ENCODE measurements around the gene CNGB1.
"Not testable (repeated sequence)": the region's sequence is repeated elsewhere in the genome, so short reads cannot be mapped to it uniquely, and the experiment has no call there.

CNGB1 gene

DNA sequence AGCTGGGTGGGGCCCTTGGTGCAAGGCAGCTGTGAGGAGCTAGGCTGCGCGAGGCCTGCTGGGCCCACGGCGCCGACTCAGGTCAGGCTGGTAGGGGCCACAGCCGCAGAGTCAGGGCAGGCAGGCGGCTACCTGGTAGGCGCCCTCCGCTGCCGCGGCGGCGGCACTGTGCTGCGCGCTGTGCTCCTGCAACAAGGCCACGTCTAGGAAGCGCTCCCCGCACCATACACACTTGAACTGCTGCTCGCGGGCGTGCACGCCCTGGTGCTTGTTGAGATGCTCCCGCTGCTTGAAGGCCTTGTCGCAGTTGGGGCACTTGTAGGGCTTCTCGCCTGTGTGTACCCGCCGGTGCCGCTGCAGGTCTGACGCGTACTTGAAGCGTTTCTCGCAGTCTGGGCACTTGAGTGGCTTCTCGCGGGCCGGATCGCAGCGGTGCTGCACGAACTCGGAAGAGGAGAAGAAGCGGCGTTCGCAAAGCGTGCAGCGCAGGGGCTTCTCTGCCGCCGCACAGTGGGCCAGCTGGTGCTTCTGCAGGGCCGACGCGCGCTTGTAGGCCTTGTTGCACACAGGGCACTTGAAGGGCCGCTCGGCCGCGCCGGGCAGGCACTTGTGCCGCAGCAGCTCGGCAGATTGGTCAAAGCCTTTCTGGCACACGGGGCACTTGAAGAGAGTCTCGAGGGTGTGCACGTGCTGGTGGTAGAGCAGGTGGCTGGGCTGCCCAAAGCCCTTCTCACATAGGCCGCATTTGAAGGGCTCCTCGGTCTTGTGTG, 25.7 kb upstream of the CNGB1 start:
- DNase-seq = no peak

DNA sequence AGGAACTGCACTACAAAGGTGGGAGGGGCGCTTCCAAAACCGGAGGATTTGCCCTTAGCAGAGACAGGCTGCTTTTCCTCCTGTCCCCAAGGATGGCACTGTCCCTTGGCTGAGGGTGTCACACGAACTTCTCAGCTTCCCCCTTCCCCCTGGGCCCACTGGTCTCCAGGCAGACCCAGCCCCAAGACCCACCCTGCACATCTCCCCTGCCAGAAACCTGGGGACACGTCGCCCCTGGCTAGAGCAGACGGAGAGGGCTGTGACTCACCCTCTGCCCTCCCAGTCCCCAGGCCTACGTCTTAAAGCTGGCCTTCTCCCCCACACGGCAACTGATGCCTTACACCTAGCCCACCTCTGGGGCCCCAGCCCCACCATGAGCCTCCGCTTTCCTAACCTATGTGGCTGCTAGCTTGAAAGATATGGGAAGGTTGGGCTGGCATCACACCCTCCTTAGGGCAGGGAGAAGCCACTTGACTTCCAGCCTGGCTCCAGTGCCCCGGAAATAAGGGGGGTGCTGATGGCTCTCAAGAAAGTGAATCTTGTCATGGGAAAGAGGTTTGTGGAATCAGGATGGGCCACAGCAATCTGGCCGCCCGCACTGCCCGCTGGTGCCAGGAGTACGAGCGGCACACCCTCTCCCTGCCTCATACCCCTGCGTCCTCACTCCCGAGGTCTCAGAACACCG, 24.9 kb upstream of the CNGB1 start:
- no peak for DNase-seq

DNA sequence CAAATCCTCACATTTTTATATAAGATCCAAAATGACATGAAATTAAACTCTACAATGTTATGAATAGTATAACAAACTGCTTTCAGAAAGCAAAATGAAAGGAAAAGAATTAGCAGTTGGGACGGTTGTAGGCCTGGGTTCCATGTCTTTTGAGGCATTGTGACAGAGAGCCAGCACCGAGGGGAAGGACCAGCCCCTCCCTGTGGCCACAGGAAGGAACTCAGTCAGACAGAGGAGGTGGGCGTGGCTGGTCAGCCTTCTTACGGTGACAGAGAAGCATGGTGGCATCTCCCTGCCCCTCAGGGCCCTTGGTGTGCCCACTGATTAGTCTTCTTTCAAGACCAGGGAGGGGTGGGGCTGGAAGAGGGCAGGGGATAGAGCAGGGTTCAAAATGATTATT, 23.9 kb upstream of the CNGB1 start:
- peak; percentile 44 to 56 for DNase-seq

DNA sequence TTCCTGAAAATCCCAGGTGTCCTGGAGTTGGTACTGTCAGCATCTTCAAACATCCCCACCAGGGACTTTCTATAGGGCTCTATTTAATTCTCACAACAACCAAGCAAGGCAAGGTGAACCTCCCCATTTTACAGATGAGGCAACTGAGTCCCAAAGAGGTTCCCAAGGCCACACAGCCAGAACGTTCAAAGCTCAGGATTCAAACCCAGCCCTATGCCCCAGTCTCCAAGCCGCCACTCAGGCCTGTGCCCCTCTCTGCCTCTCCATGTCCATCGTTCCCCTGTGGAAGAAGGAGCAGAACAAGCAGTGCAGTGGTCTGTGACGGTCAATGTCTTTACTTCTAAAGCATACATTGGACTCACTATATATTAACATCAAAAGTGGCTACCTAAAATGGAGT, 23.4 kb upstream of the CNGB1 start:
- DNase-seq = no peak

DNA sequence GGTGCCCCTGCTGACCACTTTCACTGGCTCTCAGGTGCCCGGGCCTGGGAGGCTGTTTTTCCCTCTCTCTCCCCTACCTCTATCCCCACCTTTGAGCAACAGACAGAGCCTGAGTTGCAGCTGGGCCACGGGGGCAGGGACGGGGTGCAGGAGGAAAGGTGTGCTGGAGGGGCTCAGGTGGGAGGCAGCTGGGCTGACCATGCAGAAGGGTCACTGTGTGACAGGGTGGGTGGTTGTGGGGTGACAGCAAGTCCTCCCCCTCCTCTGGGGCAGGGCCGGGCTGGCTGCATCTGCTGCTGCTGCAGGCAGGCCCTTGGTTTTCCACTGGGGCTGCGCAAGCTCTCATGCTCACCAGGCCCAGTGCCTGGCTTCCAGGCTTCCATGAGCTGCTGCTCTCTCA, 23.0 kb upstream of the CNGB1 start:
- no peak for DNase-seq

DNA sequence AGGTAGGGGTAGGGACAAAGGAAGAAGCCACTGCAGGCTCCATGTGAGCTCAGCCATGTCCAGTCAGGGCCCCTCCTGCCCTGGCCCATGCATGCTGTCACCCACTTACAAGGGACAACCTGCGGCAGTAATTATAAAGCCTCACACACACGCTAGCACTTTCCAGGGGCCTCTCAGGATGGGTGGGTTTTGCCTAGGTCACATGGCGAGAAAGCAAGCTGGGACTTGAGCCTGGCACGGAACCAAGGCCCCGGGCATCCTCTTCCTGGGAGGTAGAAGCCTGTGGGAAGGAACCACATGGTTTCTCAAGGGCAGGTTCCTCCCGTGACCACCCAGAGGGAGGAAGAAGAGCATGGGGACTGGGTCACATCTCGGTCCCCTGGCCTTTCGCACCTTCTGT, 22.5 kb upstream of the CNGB1 start:
- DNase-seq = no peak

DNA sequence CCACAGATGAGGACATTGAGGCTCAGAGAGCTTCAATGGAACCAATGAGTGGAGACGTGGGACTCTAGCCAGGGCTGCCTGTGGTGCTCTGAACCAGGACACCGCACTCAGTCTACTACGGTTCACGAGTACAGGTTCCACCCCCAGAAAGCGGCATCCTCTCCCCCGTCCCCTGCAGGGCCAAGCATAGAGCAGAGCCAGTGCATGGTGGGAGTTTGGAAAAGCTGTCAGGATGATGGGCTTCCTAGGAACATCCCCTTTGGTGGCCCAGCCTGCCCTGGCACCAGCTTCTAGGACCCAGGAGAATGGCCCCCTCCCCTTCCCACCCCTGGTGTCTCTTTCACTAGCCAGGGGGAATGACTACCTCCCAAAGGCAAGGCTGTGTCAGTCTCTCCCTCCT, 21.2 kb upstream of the CNGB1 start:
- DNase-seq = no peak

DNA sequence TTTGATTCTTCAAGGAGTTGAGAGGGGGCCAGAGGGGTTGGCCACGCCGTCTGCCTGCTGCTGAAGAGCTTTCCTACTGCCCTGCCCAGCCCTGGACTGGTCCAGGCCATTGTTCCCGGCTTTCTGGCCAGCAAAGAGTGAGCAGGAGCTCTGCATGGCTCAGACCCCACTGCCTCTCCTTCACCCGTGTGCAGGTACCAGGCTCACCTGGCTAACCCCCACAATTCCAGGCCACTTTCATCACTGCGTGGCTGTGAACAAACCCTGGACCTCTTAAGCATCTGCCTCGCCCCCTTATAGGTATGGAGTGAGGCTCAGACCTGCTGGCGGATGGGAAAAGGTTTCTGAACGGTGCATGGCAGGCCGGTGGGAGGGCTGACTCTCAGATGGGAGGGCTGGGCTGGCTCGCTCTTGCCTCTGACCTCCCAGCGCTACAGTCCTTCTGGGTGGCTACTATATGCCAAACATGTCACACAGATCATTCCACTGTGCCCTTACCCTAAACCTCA, 20.7 kb upstream of the CNGB1 start:
- no peak for DNase-seq

DNA sequence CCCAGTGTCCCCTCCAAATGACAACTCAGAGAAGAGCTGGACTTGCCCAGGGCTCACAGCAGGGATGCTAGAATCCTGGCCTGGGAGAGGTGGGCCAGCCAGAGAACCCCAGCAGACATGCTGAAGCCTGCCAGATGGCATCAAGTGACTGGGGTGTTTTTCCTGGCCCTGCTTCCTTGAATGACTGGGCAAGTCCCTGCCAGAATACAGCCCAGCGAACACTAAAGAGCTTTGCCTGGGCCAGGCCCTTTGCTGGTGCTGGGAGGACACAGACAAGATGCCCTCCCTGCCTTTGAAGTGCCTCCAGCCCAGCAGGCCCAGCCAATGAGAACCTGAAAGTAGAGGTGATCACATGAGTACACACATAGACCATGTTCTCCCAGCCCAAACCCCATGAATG, 18.0 kb upstream of the CNGB1 start:
- DNase-seq = no peak

DNA sequence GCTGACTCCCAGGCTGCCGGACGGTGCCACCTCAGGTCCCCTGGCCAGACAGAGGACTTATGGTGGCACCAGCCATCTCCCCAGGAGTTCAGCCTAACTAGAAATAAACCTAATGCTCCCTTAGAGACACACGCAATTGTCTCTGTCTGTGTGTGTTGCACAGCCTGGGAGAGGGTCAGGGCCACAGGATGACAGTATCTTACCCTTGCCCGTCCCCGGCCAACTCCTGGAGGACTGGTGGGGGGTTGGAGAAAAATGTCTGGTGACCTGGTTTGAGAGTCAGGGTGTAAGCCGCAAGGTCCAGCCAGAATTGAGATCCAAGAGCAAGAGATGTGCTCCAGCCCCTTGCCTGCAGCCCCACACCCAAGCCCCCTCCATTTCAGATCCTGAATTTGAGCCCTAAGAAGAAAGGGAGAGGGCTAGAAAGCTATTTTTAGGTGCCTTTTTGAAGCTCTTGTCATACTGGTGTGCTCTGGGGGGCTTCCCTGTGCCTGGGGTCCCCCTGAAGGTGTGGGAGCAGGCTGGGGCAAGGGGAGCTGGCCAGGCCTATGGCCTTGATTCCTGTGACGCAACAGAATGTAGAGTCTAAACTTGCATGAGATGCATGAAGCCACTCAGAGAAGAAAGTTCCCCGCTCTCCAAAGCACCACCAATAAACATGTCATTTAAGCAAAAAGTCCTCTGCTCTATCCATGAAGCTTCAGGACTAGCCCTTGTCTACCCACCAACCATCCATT, 16.7 kb upstream of the CNGB1 start:
- DNase-seq = no peak

DNA sequence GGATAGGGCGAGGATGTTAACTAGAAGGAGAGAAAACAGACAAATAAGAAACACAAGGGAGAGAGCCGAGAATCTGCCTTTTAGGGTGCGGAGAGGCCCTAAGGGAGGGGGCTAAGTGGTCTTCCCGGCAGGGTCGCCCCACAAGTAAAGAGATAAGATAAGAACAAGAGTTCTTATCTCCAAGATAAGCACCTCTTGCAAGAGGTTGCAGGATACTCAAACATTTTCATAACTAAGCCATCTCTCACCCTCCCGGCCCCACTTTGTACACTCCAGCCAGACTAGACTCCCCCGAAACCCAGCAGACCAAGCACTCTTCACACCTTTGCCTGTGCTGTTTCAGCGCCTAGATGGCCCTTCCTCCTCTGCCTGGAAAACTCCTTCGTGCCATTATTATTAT, 15.3 kb upstream of the CNGB1 start:
- no peak for DNase-seq

DNA sequence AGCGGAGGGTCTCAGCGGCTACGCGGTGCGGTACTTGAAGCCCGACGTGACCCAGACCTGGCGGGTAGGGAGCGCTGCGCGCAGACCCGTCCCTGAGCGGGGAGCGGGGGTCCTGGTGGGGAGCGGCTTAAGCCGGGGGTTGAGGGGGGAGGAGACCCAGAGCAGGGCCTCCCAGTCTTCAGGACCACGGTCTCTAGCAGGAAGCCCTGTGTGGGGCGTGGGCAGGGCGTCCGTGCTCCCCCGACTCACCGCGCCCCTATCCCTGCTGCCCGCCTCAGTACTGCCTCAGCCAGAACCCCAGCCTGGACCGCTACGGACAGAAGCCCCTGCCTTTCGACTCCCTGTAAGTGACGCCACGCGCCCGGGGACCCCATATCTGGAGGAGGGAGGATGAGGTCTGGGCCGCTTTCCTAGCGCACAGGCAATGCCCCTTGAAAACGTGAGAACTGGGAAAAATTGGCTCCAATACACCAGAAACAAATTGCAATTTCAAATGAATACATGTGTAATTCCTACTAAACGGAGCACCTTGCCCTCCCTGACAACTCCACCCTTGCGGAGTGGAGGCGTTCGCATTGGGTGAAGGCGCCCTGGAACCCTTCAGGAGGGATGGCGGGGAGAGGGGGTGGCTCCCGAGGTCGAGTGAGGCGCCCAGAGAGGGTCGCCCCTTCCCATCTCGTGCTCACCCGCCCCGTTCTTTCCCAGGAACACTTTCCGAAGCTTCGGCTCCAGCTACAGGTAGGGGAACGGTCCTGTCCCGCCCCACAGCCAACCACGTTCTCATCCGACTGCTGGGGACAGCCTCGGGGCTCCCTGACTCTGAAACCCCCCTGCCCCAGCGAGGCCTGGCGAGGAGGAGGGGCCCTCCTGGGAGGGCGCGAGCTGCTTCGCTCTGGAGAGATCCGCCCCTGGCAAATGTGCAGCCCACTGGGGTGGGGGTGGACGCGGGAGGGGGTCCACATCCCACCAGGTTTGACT, 14.6 kb upstream of the CNGB1 start:
- no peak for DNase-seq

DNA sequence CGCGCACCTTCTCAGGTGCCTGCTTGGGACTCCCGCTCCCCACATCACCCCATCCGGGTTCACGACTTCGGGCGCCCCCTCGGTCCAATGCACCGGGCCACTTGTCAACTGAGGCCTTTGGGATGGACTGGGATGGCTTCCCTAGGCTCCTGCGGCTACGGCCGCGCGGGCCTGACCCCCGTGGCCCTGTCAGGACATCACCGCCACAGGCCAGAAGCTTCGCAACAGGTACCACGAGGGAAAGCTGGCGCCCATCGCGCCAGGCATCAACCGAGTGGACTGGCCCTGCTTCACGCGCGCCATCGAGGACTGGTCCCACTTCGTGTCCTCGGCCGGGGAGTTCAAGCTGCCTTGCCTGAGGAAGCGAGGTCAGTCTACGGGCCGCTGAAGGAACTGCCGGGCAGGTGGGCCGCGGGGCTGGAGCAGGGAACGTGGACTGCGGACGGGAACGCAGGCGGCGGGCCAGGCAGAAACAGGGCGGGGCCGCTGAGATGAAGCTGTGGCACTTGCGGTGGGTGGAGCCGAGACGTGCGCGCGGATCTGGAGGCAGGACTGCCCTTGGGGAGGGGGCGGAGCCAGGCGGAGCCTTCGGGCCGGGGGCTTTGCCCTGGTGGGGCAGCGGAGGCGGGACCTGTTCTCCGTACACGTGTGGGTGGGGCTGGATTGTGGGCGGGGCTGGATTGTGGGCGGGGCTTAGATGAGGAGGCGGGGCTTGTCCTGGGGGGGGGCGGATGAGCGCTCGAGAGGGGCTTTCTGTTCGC, 13.7 kb upstream of the CNGB1 start:
- peak; percentile 91 to 94 for DNase-seq

DNA sequence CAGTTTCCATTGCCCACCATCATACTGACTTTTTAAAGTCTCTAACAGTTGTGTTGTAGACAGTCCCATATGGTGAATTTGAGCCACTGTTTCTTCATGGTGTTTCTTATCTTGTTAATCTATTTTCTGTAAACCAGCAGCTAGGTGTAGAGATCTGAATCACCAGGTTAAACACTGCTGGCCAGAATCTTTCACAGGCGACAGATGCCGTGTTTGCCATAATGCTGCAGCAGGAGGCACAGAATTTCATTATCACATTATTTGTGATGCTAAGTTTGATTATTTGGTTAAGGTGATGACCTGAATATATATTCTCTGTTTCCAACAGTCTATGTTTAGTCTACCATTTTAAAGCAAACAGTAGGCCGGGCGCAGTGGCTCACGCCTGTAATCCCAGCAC, 11.5 kb upstream of the CNGB1 start:
- DNase-seq = no peak

DNA sequence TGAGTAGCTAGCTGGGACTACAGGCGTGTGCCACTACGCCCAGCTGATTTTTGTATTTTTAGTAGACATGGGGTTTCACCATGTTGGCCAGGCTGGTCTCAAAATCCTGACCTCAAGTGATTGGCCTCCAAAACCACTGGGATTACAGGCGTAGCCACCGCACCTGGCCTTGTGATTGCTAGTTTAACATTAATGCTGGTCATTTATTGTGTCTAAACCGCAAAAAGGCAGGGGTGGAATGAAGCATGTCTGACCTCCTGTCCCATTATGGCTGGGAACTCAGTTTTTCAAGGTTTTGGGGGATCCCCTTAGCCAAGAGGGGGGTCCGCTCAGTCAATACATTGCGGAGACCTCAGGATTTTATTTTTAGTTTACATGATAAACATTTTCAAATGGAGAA, 10.7 kb upstream of the CNGB1 start:
- DNase-seq = no peak

DNA sequence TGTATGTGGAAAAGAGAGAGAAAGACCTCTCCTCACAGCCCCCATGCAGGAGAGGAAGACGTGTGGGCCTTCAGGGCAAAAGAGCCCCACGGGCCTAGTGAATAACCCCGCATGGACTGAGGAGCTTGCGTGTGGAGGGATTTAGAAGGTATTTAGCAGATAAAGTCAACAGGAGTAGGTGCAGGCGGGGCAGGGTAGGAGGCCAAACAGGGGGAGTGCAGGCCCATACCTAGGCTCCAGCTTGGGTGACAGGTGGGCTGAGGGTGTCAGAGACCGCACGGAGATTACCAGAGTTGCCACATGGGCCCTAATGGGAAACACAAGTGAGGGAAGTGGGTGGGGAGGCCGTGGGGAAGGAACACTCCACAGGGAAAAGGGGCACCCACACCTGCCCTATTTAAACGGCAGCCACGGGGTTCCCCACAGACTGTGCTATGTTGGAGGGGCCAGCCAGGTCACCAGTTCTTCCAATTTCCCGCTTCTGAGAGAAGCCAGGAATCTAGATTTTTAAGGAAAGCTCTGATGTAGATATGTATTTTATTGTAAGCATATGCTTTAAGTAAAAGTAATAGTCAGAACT, 8.2 kb upstream of the CNGB1 start:
- no peak for DNase-seq

DNA sequence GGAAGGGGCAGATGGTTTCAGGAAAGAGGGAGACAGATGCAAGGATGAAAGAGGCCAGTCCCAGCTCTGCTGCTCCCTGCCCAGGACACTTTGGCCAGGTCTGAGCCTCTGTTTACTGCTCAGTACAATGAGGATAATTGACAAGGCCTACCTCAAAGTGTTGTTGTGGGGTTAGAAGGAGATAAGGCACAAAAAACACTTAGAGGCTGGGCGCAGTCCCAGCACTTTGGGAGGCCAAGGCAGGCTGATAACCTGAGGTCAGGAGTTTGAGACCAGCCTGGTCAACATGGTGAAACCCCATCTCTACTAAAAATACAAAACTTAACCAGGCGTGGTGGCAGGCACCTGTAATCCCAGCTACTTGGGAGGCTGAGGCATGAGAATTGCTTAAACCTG, 7.1 kb upstream of the CNGB1 start:
- not testable (repeated sequence) for DNase-seq

DNA sequence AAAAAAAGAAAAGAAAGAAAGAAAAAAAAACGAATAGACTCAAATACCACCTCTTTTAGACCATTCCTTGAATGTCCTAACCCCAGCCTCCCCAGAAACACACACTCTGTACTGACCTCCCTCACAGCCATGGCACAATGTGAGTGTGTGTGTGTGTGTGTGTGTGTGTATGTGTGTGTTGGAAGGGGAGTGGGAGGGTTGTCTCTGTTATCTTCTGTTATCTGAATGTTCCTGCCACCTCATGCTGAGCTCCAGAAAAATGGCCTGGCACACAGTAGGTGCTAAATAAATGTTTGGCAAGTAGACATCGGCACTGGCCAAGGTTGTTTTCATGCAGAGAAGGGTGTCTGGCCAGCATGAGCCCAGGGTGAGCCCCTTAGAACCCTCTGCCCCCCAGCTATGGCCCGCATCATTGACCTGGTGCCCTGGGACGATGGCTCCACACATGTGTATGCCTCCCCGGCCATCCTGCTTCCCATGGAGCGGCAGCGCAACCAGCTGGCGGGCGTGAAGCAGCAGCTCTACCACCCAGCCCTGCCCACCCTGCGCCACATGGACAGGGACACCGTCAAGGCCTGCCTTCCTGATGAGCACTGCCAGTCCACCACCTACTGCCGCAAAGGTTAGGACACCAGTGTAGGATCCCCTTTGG, 6.6 kb upstream of the CNGB1 start:
- no peak for DNase-seq

DNA sequence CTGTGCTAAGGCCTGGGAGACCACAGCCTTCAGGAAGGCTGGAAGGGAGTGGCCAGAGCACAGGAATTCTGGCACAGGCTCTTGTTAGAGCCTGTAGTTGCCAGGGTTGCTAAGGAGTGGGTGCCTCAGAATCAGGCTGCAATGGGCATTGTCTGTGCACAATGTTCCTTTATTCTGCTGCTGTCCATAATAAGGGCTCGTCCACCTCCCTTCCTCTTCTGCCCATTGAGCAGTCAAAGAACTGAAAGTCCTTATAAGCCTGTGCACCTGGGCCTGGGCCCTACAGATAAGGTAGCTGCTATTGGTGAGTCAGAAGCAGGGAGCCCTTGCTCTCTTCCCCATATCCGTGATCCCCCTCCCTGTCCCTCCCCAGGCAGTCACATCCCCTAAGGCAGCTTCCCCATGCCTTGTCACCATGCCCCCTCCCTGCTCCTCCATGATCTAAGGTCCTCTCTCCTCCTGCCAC, 5.4 kb upstream of the CNGB1 start:
- no peak for DNase-seq

DNA sequence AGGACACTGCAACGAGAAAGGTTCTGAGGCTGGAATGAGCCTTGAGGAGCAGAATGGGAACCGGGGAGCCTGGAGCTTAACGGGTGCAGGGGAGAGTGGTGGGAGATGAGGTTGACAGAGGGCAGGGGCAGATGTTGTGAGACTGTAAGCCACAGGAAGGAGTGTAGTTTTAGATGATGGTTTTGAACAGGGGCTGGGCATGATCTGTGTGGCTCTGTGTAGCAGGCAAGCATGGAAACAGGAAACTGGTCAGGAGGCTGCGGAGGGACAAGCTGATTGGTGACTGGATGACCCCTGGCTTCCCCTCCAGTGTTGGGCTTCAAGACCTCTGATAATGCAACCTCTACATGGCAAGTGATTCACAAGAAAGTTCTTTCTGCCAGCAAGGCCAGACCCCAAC, 1.4 kb upstream of the CNGB1 start:
- DNase-seq = no peak

DNA sequence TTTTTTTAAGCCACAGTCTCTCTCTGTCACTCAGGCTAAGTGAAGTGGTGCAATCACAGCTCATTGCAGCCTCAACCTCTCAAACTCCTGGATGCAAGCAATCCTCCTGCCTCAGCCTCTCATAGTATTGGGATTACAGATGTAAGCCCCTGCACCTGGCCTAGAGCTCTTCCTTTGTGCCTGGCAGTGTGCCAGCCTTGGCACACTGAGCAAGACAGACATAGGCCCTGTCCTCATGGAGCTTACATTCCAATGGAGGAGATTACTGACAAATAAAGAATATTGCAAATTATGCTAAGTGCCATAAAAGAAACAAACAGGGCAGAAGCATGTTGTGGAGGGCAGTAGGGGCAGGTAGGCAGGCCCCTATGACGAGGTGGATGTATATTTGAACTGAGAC, 920 bp upstream of the CNGB1 start:
- DNase-seq = no peak
